Loucy (cell line): ENCODE measurements around the gene ADGRF4.

Experiments
- EZH2phosphoT487 ChIP-seq: fragments of 200-600 bp; IDR thresholded peaks from 2 replicates; pipeline ENCODE4 v1.6.1; 2018; ENCODE audit warnings: antibody characterized with exemption, mild to moderate bottlenecking, moderate library complexity, borderline replicate concordance
- TF ChIP-seq, protein P1 (sequence below): fragments of 200-600 bp; sonication (generic); conservative IDR thresholded peaks from 2 replicates; pipeline ENCODE4 v1.5.1; 2014; ENCODE audit warnings: mild to moderate bottlenecking, antibody characterized with exemption, low read length

DNA sequence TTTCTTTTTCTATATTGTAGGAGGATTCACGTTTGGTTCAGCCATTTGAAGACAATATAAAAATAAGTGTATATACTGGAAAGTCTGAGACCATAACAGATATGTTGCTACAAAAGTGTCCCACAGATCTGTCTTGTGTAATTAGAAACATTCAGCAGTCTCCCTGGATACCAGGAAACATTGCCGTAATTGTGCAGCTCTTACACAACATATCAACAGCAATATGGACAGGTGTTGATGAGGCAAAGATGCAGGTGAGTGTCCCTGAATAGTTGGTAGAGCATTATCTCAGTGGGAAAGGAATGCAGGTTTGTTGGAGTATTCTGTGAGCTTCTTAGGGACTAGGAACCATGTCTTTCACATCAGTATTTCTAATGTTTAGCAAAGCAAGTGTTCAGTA lies 18.3 kb upstream of the ADGRF4 start:
- TF ChIP-seq, protein P1, sequence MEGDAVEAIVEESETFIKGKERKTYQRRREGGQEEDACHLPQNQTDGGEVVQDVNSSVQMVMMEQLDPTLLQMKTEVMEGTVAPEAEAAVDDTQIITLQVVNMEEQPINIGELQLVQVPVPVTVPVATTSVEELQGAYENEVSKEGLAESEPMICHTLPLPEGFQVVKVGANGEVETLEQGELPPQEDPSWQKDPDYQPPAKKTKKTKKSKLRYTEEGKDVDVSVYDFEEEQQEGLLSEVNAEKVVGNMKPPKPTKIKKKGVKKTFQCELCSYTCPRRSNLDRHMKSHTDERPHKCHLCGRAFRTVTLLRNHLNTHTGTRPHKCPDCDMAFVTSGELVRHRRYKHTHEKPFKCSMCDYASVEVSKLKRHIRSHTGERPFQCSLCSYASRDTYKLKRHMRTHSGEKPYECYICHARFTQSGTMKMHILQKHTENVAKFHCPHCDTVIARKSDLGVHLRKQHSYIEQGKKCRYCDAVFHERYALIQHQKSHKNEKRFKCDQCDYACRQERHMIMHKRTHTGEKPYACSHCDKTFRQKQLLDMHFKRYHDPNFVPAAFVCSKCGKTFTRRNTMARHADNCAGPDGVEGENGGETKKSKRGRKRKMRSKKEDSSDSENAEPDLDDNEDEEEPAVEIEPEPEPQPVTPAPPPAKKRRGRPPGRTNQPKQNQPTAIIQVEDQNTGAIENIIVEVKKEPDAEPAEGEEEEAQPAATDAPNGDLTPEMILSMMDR, result no peak
- TF ChIP-seq EZH2phosphoT487, result no peak
